ENCODE results near the gene HEXIM1. TPM values are rescaled to one million over a fixed set of nuclear protein-coding genes. Genes with fewer than 3 reads are reported as not detected.
A peak's percentile ranks its signal among the peaks of the same experiment; 100 is the strongest.

Gene HEXIM1
- total RNA-seq, 4 donors from 2014 or later = 32.1 to 58.2 (median 45.3) TPM

DNA sequence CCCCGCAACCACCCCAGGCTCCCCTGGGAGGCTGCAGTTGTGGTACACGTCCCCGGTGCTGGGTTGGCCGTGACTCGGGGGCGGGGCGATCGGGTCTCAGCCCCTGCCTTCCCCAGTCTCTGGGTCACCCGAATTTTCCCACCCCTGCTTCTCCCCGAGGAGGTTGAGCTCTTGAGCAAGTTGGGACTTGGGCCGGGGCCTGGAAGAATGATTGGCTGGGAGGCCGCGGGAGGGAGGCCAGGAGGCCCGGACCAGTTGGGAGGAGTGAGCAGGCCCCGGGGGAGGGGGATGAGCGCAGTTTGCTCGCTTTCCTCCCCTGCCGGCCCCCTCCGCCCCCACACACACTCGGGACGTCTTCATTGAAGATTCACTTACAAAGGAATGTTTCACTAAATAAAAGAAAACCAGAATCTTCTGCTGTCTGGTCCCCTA lies 4.5 kb upstream of the HEXIM1 start:
- peaks cover 0 to 16% (median 10%) of the 10 kb centered on the region in 4 donors for H3K36me3 ChIP-seq
- TF ChIP-seq POLR2A (IDR thresholded peaks at IDR 0.05; ENCODE audit: low read depth) (peak; percentile 34), EP300 (IDR thresholded peaks at IDR 0.05) (no peak), POLR2AphosphoS5 (IDR thresholded peaks at IDR 0.05) (peak; percentile 65 to 69)
- TF ChIP-seq, protein P1, sequence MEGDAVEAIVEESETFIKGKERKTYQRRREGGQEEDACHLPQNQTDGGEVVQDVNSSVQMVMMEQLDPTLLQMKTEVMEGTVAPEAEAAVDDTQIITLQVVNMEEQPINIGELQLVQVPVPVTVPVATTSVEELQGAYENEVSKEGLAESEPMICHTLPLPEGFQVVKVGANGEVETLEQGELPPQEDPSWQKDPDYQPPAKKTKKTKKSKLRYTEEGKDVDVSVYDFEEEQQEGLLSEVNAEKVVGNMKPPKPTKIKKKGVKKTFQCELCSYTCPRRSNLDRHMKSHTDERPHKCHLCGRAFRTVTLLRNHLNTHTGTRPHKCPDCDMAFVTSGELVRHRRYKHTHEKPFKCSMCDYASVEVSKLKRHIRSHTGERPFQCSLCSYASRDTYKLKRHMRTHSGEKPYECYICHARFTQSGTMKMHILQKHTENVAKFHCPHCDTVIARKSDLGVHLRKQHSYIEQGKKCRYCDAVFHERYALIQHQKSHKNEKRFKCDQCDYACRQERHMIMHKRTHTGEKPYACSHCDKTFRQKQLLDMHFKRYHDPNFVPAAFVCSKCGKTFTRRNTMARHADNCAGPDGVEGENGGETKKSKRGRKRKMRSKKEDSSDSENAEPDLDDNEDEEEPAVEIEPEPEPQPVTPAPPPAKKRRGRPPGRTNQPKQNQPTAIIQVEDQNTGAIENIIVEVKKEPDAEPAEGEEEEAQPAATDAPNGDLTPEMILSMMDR (IDR thresholded peaks at IDR 0.05) = no peak
- H3K27me3 ChIP-seq = no peaks in the 10 kb centered on the region
- WGBS = 6% methylated on average over 11 of the region's 21 CpGs
- intact Hi-C loops (cut with DNase I) = no loop called here
- H3K9me3 ChIP-seq = no peaks in the 10 kb centered on the region
- peak overlapping the region; percentile 96 to 100 (median 98) for H3K27ac ChIP-seq (replicated peaks in 1 of 4)
- peak overlapping the region; percentile 58 to 65 (median 64) for H3K4me3 ChIP-seq
- DNase-seq (ENCODE audit: extremely low spot score) = peak; percentile 98
- H3K4me1 ChIP-seq = peaks cover 35 to 48% (median 44%) of the 10 kb centered on the region in 4 donors

DNA sequence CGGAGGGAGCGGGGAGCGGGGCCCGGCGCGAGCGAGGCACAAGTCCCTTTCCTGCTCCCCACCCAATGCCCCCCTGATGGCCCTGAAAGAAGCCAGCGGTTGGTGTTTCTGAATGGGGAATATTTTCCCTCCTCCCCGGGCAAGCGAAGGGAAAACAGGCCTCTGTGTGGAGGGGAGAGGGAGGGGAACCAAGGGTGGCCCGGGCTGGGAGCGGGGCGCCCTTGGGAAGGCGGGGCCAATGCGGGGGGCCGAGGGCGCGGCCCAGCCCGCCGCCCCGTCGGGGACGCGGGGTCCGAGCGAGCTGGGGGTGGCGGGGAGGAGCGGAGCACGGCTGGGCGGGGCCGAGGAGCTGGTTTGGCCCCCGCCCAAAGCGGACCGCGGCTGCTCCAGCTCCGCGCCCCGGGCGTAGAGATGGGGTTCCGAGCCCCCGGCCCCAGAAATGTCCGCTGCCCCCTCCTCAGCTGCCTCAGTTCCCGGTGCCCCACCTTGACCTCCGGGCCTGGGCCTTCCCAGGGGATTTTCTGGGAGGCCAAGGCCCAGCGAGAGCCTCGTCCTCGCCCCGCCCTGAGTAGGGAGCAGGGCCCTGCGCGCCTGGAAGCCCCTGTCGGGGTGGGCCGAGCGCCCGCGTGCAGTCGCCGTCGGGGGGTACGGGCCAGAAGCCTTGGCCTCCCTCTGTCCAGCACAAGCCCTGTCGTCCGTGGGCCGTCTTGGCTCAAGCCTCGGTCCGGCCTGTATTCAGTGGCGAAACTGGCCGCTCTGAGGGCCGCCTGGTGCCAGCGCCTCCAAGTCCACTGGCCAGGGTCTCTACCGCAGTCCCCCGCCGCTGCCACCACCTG lies 3.9 kb upstream of the HEXIM1 start:
- TF ChIP-seq POLR2A (IDR thresholded peaks at IDR 0.05; ENCODE audit: low read depth) (no peak), EP300 (IDR thresholded peaks at IDR 0.05) (no peak), POLR2AphosphoS5 (IDR thresholded peaks at IDR 0.05) (no peak)
- TF ChIP-seq, protein P1 (IDR thresholded peaks at IDR 0.05) = no peak
- peak overlapping the region; percentile 96 to 100 (median 98) for H3K27ac ChIP-seq (replicated peaks in 1 of 4)
- intact Hi-C loops (cut with DNase I) = no loop called here
- DNase-seq (ENCODE audit: extremely low spot score) = no peak
- 2% methylated on average over 23 of the region's 71 CpGs for WGBS
- peak overlapping the region; percentile 58 to 65 (median 64) for H3K4me3 ChIP-seq
- H3K27me3 ChIP-seq = no peaks in the 10 kb centered on the region
- peaks cover 35 to 48% (median 44%) of the 10 kb centered on the region in 4 donors for H3K4me1 ChIP-seq
- H3K36me3 ChIP-seq = peaks cover 0 to 10% (median 5%) of the 10 kb centered on the region in 4 donors
- no peaks in the 10 kb centered on the region for H3K9me3 ChIP-seq

DNA sequence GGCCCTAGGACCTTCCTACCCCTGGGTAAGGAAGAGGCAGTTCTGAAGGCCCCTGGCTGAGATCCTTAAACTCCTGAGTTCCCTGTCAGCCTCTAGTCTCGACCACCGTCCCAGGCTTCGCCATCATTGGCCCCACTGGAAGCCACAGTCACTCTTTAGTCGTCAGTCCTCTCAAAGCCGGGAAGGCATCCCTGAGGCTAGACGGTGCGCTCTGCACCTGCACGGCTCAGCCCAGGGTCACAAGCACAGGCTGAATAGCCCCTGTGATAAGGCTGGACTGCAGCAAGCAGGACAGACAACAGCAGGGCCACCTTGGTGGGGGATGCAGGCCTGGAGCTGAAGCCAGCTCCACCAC lies 3.3 kb upstream of the HEXIM1 start:
- Histone ChIP-seq H3K9me3 (no peaks in the 10 kb centered on the region), H3K27me3 (no peaks in the 10 kb centered on the region), H3K4me1 (peaks cover 35 to 48% (median 44%) of the 10 kb centered on the region in 4 donors), H3K27ac (replicated peaks in 1 of 4) (peak overlapping the region; percentile 96 to 100 (median 98)), H3K36me3 (peaks cover 0 to 4% (median 2%) of the 10 kb centered on the region in 4 donors), H3K4me3 (peak overlapping the region; percentile 58 to 65 (median 64))
- TF ChIP-seq, protein P1 (IDR thresholded peaks at IDR 0.05) = no peak
- TF ChIP-seq POLR2A (IDR thresholded peaks at IDR 0.05; ENCODE audit: low read depth) = no peak
- TF ChIP-seq POLR2AphosphoS5 (IDR thresholded peaks at IDR 0.05) = no peak
- no peak for TF ChIP-seq EP300 (IDR thresholded peaks at IDR 0.05)
- 82% methylated on average over 8 of the region's 8 CpGs for WGBS
- intact Hi-C loops (cut with DNase I) = no loop called here
- no peak for DNase-seq (ENCODE audit: extremely low spot score)

DNA sequence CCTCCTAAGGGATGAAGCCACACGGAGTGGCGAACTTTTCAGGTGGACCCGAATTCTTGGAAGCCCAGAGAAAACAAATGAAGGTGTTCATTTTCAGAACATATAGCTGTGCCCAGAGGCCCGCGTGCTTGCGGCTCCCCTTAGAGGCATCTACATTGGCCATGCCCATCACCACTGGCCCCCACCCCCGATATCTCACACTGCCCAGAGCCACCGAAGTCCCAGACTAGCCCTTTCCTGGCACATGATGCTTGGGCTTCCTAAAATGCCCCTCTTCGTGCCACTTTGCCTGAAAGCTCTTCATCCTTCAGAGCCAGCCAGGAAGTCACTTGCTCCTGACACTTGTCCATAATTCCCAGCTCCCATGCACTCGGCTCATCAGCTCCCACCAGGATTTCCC lies 2.1 kb upstream of the HEXIM1 start:
- Histone ChIP-seq H3K27ac (replicated peaks in 1 of 4) (peak overlapping the region; percentile 96 to 100 (median 98)), H3K9me3 (no peaks in the 10 kb centered on the region), H3K36me3 (peaks cover 0 to 2% (median 0%) of the 10 kb centered on the region in 4 donors), H3K4me3 (no peak overlapping the region), H3K27me3 (no peaks in the 10 kb centered on the region), H3K4me1 (peaks cover 42 to 57% (median 51%) of the 10 kb centered on the region in 4 donors)
- no peak for DNase-seq (ENCODE audit: extremely low spot score)
- intact Hi-C loops (cut with DNase I) = no loop called here
- WGBS = 94% methylated on average over 10 of the region's 10 CpGs
- no peak for TF ChIP-seq POLR2A (IDR thresholded peaks at IDR 0.05; ENCODE audit: low read depth)
- no peak for TF ChIP-seq EP300 (IDR thresholded peaks at IDR 0.05)
- no peak for TF ChIP-seq POLR2AphosphoS5 (IDR thresholded peaks at IDR 0.05)
- TF ChIP-seq, protein P1 (IDR thresholded peaks at IDR 0.05) = no peak
